OCI-LY1 (cell line): Measurements from ENCODE around the gene KDM5B.

ENCODE experiments used
- H2AFZ ChIP-seq: fragments of 200-600 bp; sonication (generic), shearing (Covaris generic); 2 replicates; pipeline ENCODE4 v1.6.0; 2014; ENCODE audit warnings: antibody characterized with exemption, mild to moderate bottlenecking, low read length
- H3F3A ChIP-seq: fragments of 200-600 bp; sonication (generic), shearing (Covaris generic); 2 replicates; pipeline ENCODE4 v1.6.0; 2014; ENCODE audit warnings: mild to moderate bottlenecking, antibody characterized with exemption, low read length, moderate library complexity; ENCODE audit not compliant: insufficient read depth
- H3K27ac ChIP-seq: fragments of 200-600 bp; sonication (generic); 2 replicates; pipeline ENCODE4 v1.5.1; 2014; ENCODE audit warnings: low read length, mixed run types, mild to moderate bottlenecking, low read depth; ENCODE audit not compliant: poor library complexity, severe bottlenecking
- H3K27me3 ChIP-seq: fragments of 200-600 bp; sonication (generic); 2 replicates; pipeline ENCODE4 v1.6.0; 2014; ENCODE audit warnings: antibody characterized with exemption, mild to moderate bottlenecking, low read length, moderate library complexity; ENCODE audit not compliant: insufficient read depth
- H3K36me3 ChIP-seq: fragments of 200-600 bp; sonication (generic); 2 replicates; pipeline ENCODE4 v1.6.1; 2014; ENCODE audit warnings: mild to moderate bottlenecking, antibody characterized with exemption, low read length, moderate library complexity, mixed read lengths; ENCODE audit not compliant: insufficient read depth
- H3K4me1 ChIP-seq: fragments of 200-600 bp; sonication (generic); 2 replicates; pipeline ENCODE4 v1.5.1; 2014; ENCODE audit warnings: mild to moderate bottlenecking, low read length, moderate library complexity; ENCODE audit not compliant: insufficient read depth, severe bottlenecking
- H3K4me2 ChIP-seq: fragments of 200-600 bp; sonication (generic), shearing (Covaris generic); 2 replicates; pipeline ENCODE4 v1.6.1; 2014; ENCODE audit warnings: low read length
- H3K4me3 ChIP-seq: fragments of 200-600 bp; sonication (generic); 2 replicates; pipeline ENCODE4 v1.5.1; 2014; ENCODE audit warnings: low read length, low read depth, mild to moderate bottlenecking, mixed read lengths; ENCODE audit not compliant: poor library complexity, severe bottlenecking
- H3K79me2 ChIP-seq: fragments of 200-600 bp; shearing (Covaris generic); 2 replicates; pipeline ENCODE4 v1.6.1; 2016; ENCODE audit warnings: mixed run types, low read length, mixed read lengths; ENCODE audit not compliant: insufficient read depth
- H3K9ac ChIP-seq: fragments of 200-600 bp; sonication (generic), shearing (Covaris generic); 2 replicates; pipeline ENCODE4 v1.6.1; 2014; ENCODE audit warnings: mild to moderate bottlenecking, low read length, mixed read lengths
- H3K9me2 ChIP-seq: fragments of 200-600 bp; sonication (generic), shearing (Covaris generic); 2 replicates; pipeline ENCODE4 v1.6.1; 2014; ENCODE audit warnings: low read depth, mild to moderate bottlenecking, low read length, mixed read lengths
- H3K9me3 ChIP-seq: fragments of 200-600 bp; shearing (Covaris generic); 2 replicates; pipeline ENCODE4 v1.6.1; 2014; ENCODE audit warnings: low read length, mixed read lengths
- H4K20me1 ChIP-seq: fragments of 200-600 bp; sonication (generic), shearing (Covaris generic); 2 replicates; pipeline ENCODE4 v1.6.0; 2016; ENCODE audit warnings: mild to moderate bottlenecking, low read length; ENCODE audit not compliant: insufficient read depth
- CTCF ChIP-seq: fragments of 200-600 bp; sonication (generic), shearing (Covaris generic); IDR thresholded peaks from 2 replicates; pipeline ENCODE4 v1.5.1; 2017; ENCODE audit warnings: mild to moderate bottlenecking, antibody characterized with exemption, low read length, moderate library complexity, mixed read lengths
- EZH2 ChIP-seq: fragments of 200-600 bp; sonication (generic), shearing (Covaris generic); IDR thresholded peaks from 2 replicates; pipeline ENCODE4 v1.8.0; 2017; ENCODE audit warnings: borderline replicate concordance, mixed run types, mild to moderate bottlenecking, antibody characterized with exemption, low read length, moderate library complexity, mixed read lengths

Gene KDM5B

GRCh38 chr1:202807926-202808757, at the start of gene KDM5B:
Gene KDM5B, minus strand, starts transcription at chr1:202808421. Its CDS starts 116 bp downstream, at chr1:202808305.
- H3K36me3 ChIP-seq = no peaks in the 10 kb centered on the region
- H3K4me1 ChIP-seq = peaks cover 20% of the 10 kb centered on the region
- H3F3A ChIP-seq = no peaks in the 10 kb centered on the region
- no peak within 1 kb of the TSS for H2AFZ ChIP-seq
- H3K4me2 ChIP-seq = peak within 1 kb of the TSS; percentile 78
- H3K9ac ChIP-seq = peak within 1 kb of the TSS; percentile 45; the same call in 1 of the 2 replicates
- H3K9me3 ChIP-seq = no peaks in the 10 kb centered on the region
- no peak within 1 kb of the TSS for H3K27ac ChIP-seq
- no peaks in the 10 kb centered on the region for H3K79me2 ChIP-seq
- H3K4me3 ChIP-seq = peak within 1 kb of the TSS; percentile 67
- H3K9me2 ChIP-seq = no peaks in the 10 kb centered on the region
- TF ChIP-seq CTCF = no peak
- no peak for TF ChIP-seq EZH2
- no peaks in the 10 kb centered on the region for H4K20me1 ChIP-seq
- H3K27me3 ChIP-seq = no peaks in the 10 kb centered on the region; the same call in 1 of the 2 replicates

DNA sequence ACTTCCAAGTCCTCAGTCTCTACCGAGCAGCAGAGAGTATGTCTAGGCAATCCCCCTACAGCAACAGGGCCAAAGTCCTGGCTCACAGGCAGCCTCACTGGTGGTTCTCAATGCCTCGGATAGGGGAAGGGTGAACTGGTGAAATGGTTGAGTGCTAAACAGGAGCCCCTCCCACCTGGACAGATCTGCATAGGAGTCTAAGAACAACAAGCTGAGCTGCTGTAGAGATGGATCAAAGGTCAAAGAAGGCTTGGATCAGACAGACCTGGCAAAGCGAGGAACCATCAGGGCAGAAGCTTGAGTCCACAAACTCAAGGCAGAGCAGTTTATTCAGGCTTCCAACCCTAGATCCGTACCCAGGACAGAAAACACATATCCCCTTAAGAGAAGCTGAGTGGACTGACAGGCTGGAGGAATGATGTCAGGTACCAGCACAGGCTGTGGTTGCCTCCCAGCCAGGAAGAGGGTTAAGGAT, 49.0 kb upstream of the KDM5B start:
- Histone ChIP-seq H3F3A (no peaks in the 10 kb centered on the region), H3K4me1 (peaks cover 12% of the 10 kb centered on the region), H3K4me3 (no peak overlapping the region), H3K27me3 (peaks cover 7% of the 10 kb centered on the region; the same call in 1 of the 2 replicates), H3K79me2 (no peaks in the 10 kb centered on the region), H3K4me2 (no peak overlapping the region), H2AFZ (no peak overlapping the region), H3K36me3 (no peaks in the 10 kb centered on the region), H3K27ac (no peak overlapping the region), H3K9me2 (no peaks in the 10 kb centered on the region), H3K9me3 (no peaks in the 10 kb centered on the region), H4K20me1 (no peaks in the 10 kb centered on the region), H3K9ac (no peak overlapping the region)
- no peak for TF ChIP-seq EZH2
- TF ChIP-seq CTCF = no peak

DNA sequence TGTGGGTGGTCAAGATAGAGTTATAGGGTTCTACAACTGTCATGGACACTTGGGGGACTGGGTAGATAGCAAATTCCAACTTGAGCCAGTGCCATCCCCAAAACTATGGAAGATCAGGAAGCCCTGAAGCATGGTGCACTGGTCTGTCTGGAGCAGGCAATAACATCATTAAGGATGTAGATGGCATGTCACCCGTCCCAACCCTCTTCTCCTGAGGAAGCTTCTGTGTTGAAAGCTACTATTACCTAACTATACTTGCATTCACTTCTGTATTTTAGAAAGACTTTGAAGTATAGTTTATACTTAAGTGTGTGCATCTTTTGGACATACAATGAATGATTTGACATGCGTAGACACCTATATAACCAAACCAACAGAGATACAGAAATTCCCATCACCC, 47.8 kb upstream of the KDM5B start:
- no peak overlapping the region for H2AFZ ChIP-seq
- peaks cover 3% of the 10 kb centered on the region; the same call in 1 of the 2 replicates for H3K27me3 ChIP-seq
- no peak overlapping the region for H3K4me3 ChIP-seq
- no peaks in the 10 kb centered on the region for H3K9me2 ChIP-seq
- H3K27ac ChIP-seq = no peak overlapping the region
- no peaks in the 10 kb centered on the region for H3K9me3 ChIP-seq
- H3K4me2 ChIP-seq = no peak overlapping the region
- no peaks in the 10 kb centered on the region for H4K20me1 ChIP-seq
- no peaks in the 10 kb centered on the region for H3K79me2 ChIP-seq
- H3F3A ChIP-seq = no peaks in the 10 kb centered on the region
- no peaks in the 10 kb centered on the region for H3K36me3 ChIP-seq
- TF ChIP-seq EZH2 = no peak
- no peak for TF ChIP-seq CTCF
- no peak overlapping the region for H3K9ac ChIP-seq
- peaks cover 2% of the 10 kb centered on the region for H3K4me1 ChIP-seq
